ENCODE data around the gene ALLC.

GRCh38 chr2:3689998-3690748, 32.2 kb downstream of the ALLC start:
- TF ChIP-seq CTCF (conservative IDR thresholded peaks at IDR 0.05) (no peak), ZFX (IDR thresholded peaks at IDR 0.05) (no peak)

Measured in C4-2B (cell line).